MM.1S (cell line): ENCODE measurements around the gene CAMSAP1.

Source experiments
- CTCF ChIP-seq: fragments of 300-600 bp; sonication (generic); IDR thresholded peaks from 2 replicates; pipeline ENCODE4 v1.5.1; 2016; ENCODE audit warnings: antibody characterized with exemption, low read length, mixed read lengths
- EZH2phosphoT487 ChIP-seq: fragments of 300-600 bp; sonication (generic); IDR thresholded peaks from 2 replicates; pipeline ENCODE4 v1.6.1; 2018; ENCODE audit warnings: antibody characterized with exemption, low read length

- TF ChIP-seq CTCF: no peak
- no peak for TF ChIP-seq EZH2phosphoT487
These were observed 122.3 kb downstream of the CAMSAP1 start for GRCh38 chr9:135785013-135785575.
